Hippocampal formation (tissue), 2 donors: Measurements from ENCODE around the gene BRS3.
A peak's percentile ranks its signal among the peaks of the same experiment; 100 is the strongest.
"Not testable (repeated sequence)": the region's sequence is repeated elsewhere in the genome, so short reads cannot be mapped to it uniquely, and the experiment has no call there.

Experiments
- DNase-seq, 2 donors: peaks; one replicate each; lab custom pipeline; 2025; lab: John Stamatoyannopoulos, UW

The BRS3 gene

GRCh38 chrX:136487647-136488046 lies at the start of gene BRS3:
Gene BRS3, plus strand, starts transcription at chrX:136487947. Its CDS starts 168 bp downstream, at chrX:136488115.
- DNase-seq: no peak

GRCh38 chrX:136438192-136438591 lies 49.6 kb upstream of the BRS3 start:
- DNase-seq: no peak

GRCh38 chrX:136445674-136446073 lies 42.1 kb upstream of the BRS3 start:
- DNase-seq: not testable (repeated sequence)

GRCh38 chrX:136446208-136446607 lies 41.5 kb upstream of the BRS3 start:
- no peak for DNase-seq

- DNase-seq: no peak
Observed at GRCh38 chrX:136447308-136447707, 40.4 kb upstream of the BRS3 start.

- no peak for DNase-seq
Observed at GRCh38 chrX:136447968-136448367, 39.8 kb upstream of the BRS3 start.

- no peak for DNase-seq
Observed at GRCh38 chrX:136450050-136450830, 37.5 kb upstream of the BRS3 start.

GRCh38 chrX:136452614-136453013 lies 35.1 kb upstream of the BRS3 start:
- no peak for DNase-seq

- DNase-seq: no peak
Observed at GRCh38 chrX:136453114-136453513, 34.6 kb upstream of the BRS3 start.

- no peak for DNase-seq
Observed at GRCh38 chrX:136453771-136454170, 34.0 kb upstream of the BRS3 start.

GRCh38 chrX:136456133-136456532 lies 31.6 kb upstream of the BRS3 start:
- no peak for DNase-seq

- peak in 1 of 2 donors; percentile 0 for DNase-seq
Observed at GRCh38 chrX:136457303-136457917, 30.3 kb upstream of the BRS3 start.

GRCh38 chrX:136464589-136464988 lies 23.2 kb upstream of the BRS3 start:
- DNase-seq: no peak

GRCh38 chrX:136467303-136467702 lies 20.4 kb upstream of the BRS3 start:
- no peak for DNase-seq

GRCh38 chrX:136468391-136469103 lies 19.2 kb upstream of the BRS3 start:
- no peak for DNase-seq

GRCh38 chrX:136473663-136474062 lies 14.1 kb upstream of the BRS3 start:
- no peak for DNase-seq

GRCh38 chrX:136475236-136475635 lies 12.5 kb upstream of the BRS3 start:
- peak in 1 of 2 donors; percentile 18 for DNase-seq

- no peak for DNase-seq
Observed at GRCh38 chrX:136476501-136476900, 11.2 kb upstream of the BRS3 start.

- no peak for DNase-seq
Observed at GRCh38 chrX:136477026-136477425, 10.7 kb upstream of the BRS3 start.

- DNase-seq: no peak
Observed at GRCh38 chrX:136480383-136480782, 7.4 kb upstream of the BRS3 start.

GRCh38 chrX:136488706-136489105 lies 959 bp downstream of the BRS3 start:
- no peak for DNase-seq

- no peak for DNase-seq
Observed at GRCh38 chrX:136491832-136492231, 4.1 kb downstream of the BRS3 start.

GRCh38 chrX:136493011-136493410 lies 5.3 kb downstream of the BRS3 start:
- peak in 1 of 2 donors; percentile 1 for DNase-seq
